Sigmoid colon (tissue), 4 donors: ENCODE measurements around the gene ABCC4.

Experiments
- CTCF ChIP-seq, 4 experiments: fragments of 450-650 bp in 3 of 4; fragments of 200-600 bp in 1 of 4; IDR thresholded peaks; one replicate each; pipeline ENCODE4 v1.5.1; 2016 to 2019; ENCODE audit warnings: antibody characterized with exemption in 4 of 4, mild to moderate bottlenecking in 3 of 4, moderate library complexity in 2 of 4
- EP300 ChIP-seq, 4 donors: sonication (generic); formaldehyde crosslinking; IDR thresholded peaks; one replicate each; pipeline ENCODE4 v1.6.1; 2017; ENCODE audit warnings: antibody characterized with exemption in 4 of 4
- POLR2A ChIP-seq, 2 donors: fragments of 450-650 bp; IDR thresholded peaks; one replicate each; pipeline ENCODE4 v1.6.1; 2016; ENCODE audit warnings: antibody characterized with exemption in 2 of 2, mild to moderate bottlenecking in 2 of 2, moderate library complexity in 2 of 2
- POLR2AphosphoS5 ChIP-seq, 4 donors: sonication (generic); formaldehyde crosslinking; IDR thresholded peaks; one replicate each; pipeline ENCODE4 v1.6.1; 2017; ENCODE audit warnings: antibody characterized with exemption in 4 of 4

- TF ChIP-seq EP300 (IDR thresholded peaks at IDR 0.05) (no peak), POLR2A (IDR thresholded peaks at IDR 0.05) (no peak), CTCF (IDR thresholded peaks at IDR 0.05) (no peak), POLR2AphosphoS5 (IDR thresholded peaks at IDR 0.05) (no peak)
Measured at GRCh38 chr13:95250961-95251360, 50.3 kb downstream of the ABCC4 start.
